ENCODE results near the gene C2orf42.
"Not testable (repeated sequence)": the region's sequence is repeated elsewhere in the genome, so short reads cannot be mapped to it uniquely, and the experiment has no call there.

DNA sequence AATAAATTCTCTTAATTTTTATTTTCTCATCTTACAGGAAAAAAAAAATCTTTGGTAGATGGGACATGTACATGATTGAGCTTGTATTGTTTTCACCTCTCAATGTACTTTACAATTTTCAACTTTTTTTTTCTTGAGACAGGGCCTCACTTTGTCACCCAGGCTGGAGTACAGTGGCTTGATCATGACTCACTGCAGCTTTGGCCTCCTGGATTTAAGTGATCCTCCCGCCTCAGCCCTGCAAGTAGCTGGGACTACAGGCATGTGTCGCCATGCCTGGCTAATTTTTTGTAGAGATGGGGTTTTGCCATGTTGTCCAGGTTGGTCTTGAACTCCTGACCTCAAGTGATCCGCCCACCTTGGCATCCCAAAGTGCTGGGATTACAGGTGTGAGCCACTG is 32.5 kb upstream of the C2orf42 start:
- TF ChIP-seq, protein P1, sequence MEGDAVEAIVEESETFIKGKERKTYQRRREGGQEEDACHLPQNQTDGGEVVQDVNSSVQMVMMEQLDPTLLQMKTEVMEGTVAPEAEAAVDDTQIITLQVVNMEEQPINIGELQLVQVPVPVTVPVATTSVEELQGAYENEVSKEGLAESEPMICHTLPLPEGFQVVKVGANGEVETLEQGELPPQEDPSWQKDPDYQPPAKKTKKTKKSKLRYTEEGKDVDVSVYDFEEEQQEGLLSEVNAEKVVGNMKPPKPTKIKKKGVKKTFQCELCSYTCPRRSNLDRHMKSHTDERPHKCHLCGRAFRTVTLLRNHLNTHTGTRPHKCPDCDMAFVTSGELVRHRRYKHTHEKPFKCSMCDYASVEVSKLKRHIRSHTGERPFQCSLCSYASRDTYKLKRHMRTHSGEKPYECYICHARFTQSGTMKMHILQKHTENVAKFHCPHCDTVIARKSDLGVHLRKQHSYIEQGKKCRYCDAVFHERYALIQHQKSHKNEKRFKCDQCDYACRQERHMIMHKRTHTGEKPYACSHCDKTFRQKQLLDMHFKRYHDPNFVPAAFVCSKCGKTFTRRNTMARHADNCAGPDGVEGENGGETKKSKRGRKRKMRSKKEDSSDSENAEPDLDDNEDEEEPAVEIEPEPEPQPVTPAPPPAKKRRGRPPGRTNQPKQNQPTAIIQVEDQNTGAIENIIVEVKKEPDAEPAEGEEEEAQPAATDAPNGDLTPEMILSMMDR (IDR thresholded peaks at IDR 0.05; ENCODE audit: poor library complexity) = not testable (repeated sequence)
- TF ChIP-seq EZH2 (IDR thresholded peaks at IDR 0.05; ENCODE audit: borderline replicate concordance) = not testable (repeated sequence)

All from hepatocyte (in vitro differentiated cells).